Measurements from ENCODE around the gene PEF1.

DNA sequence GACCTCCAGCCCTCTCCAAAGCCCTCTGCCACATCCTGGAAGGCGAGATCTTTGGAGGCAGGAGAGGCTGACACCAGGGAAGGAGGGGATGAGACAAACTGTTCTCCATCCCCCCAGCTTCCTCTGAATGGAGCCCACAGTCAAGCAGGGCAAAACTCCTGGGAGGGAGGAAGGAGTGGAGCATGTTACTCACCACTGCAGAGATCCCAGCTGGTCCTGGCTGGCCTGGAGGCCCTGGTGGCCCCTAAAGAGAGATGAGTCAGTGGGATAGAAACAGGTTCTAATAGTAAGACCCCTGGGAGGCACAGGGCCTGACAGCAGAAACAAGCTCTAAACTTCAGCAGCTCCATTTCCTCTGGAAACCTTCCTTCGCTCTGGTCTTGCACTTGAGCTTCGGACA lies 14.0 kb upstream of the PEF1 start:
- TF ChIP-seq, protein P1, sequence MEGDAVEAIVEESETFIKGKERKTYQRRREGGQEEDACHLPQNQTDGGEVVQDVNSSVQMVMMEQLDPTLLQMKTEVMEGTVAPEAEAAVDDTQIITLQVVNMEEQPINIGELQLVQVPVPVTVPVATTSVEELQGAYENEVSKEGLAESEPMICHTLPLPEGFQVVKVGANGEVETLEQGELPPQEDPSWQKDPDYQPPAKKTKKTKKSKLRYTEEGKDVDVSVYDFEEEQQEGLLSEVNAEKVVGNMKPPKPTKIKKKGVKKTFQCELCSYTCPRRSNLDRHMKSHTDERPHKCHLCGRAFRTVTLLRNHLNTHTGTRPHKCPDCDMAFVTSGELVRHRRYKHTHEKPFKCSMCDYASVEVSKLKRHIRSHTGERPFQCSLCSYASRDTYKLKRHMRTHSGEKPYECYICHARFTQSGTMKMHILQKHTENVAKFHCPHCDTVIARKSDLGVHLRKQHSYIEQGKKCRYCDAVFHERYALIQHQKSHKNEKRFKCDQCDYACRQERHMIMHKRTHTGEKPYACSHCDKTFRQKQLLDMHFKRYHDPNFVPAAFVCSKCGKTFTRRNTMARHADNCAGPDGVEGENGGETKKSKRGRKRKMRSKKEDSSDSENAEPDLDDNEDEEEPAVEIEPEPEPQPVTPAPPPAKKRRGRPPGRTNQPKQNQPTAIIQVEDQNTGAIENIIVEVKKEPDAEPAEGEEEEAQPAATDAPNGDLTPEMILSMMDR (conservative IDR thresholded peaks at IDR 0.05; ENCODE audit: low read depth, low read length): no peak
- no peak for TF ChIP-seq EZH2 (IDR thresholded peaks at IDR 0.05; ENCODE audit: low read length, unreplicated experiment)
